ENCODE data around the gene F12. TPM values are rescaled to one million over a fixed set of nuclear protein-coding genes. Genes with fewer than 3 reads are reported as not detected.
A peak's percentile ranks its signal among the peaks of the same experiment; 100 is the strongest.

The F12 gene
- total and polyA plus RNA-seq, 2 donors (not counting 1 experiment from before 2014, with no cell fraction given), result 0.10 to 0.50 TPM

DNA sequence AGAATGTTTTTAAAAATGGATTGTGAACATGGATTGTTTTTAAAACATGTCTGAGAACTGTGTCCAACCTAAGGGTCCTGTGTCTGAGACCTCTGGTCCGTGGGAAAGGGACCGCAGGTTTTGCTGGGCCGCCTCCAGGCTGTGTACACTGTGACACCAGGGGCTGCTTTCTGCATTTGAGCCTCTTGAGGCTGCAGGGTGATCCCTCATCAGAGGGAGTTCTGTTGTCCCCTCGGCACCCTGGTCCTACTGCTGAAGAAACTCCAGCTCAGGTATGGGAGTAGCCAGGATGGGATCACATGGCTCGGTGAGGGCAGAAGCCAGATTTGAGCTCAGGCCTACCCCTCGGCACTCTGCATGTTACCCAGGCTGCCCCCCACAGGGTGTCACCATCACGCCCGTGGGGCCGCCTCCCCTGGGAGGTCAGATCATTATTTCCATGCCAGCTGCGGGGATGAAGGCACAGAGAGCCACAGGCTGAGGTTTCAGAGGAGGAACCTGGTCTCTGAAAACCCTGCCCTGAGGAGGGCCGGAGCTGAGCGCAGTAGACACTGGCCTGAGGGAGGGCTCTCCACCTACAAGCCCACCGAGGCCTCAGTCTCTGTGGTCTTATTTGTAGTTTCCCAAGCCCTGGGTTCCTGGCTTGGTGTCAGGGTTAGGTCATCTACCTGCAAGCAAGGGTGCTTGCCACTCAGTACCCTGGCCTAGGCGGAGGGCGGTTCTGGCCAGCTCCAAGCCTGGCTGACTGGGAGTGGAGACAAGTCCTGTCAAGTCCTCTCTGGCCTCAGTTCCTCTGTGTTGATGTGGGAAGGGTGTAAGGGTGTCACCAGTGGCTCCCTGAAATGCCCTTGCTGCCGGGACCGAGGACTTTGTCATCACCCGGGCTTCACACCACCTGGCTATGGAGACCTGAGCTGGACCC is 40.0 kb upstream of the F12 start:
- H4K20me1 ChIP-seq (ENCODE audit: control insufficient read depth, extremely low read depth, insufficient read depth, low read length), result no peaks in the 10 kb centered on the region
- no peaks in the 10 kb centered on the region for H3K36me3 ChIP-seq (ENCODE audit: control insufficient read depth, insufficient read depth, low read length)
- H3K4me2 ChIP-seq (ENCODE audit: extremely low read depth, insufficient read depth, low read length), result no peak overlapping the region
- H3K9me3 ChIP-seq (ENCODE audit: control insufficient read depth, insufficient read depth, low read depth, low read length), result no peaks in the 10 kb centered on the region
- no peak overlapping the region for H3K27ac ChIP-seq (ENCODE audit: insufficient read depth, low read length)
- no peak overlapping the region for H2AFZ ChIP-seq (ENCODE audit: low read length)
- no peak for DNase-seq (ENCODE audit: low read depth in 2 of 2)
- no peak overlapping the region for H3K9ac ChIP-seq (ENCODE audit: insufficient read depth, low read length)
- H3K27me3 ChIP-seq (ENCODE audit: control insufficient read depth, insufficient read depth, low read length), result no peaks in the 10 kb centered on the region
- peaks cover 15% of the 10 kb centered on the region for H3K4me1 ChIP-seq (ENCODE audit: control insufficient read depth, extremely low read depth, insufficient read depth, low read length)
- TF ChIP-seq CTCF (conservative IDR thresholded peaks at IDR 0.05 in 1 of 2, IDR thresholded peaks at IDR 0.05 in 1 of 2; ENCODE audit: low read depth in 1 of 2, low read length in 2 of 2) (no peak), EZH2 (IDR thresholded peaks at IDR 0.05; ENCODE audit: low read length, missing control alignments) (no peak)
- no peak overlapping the region for H3K4me3 ChIP-seq (replicated peaks in 1 of 4; ENCODE audit: control extremely low read depth in 1 of 4, insufficient read depth in 1 of 4, low read depth in 3 of 4, low read length in 4 of 4)
- no peaks in the 10 kb centered on the region for H3K79me2 ChIP-seq (ENCODE audit: control insufficient read depth, insufficient read depth, low read length)

DNA sequence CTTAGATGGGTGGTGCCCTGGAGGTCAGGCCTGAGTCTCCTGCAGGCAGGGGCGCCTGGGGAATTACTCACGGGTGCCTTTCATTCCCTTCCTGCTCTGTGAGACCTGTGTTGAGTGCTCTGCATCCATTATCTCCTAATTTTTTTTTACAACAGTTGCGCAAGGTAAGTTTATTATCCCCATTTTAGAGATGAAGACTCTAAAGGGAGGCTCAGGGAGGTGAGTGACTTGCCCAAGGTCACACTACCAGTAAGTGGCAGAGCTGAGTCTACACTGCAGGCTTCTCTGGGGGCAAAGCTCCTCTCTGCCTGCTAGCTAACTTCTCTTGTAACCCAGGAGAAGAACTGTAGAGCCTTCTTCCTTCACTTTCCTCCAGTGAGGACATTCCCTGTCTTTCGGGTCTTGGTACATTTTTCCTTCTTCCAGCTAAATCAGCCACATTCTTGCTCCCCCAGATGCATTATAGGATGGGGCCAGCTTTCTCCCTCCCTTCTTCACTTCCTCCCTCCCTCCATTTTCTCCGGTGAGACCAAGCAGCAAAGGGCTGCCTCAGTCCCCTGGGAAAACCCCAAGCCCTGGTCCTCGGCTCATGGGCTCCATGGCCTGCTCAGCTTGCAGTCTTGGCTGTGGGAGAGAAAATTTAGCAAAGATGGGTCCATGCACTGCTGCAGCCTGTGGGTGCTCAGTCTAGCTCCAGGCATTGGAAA is 39.0 kb upstream of the F12 start:
- H3K4me1 ChIP-seq (ENCODE audit: control insufficient read depth, extremely low read depth, insufficient read depth, low read length), result peaks cover 7% of the 10 kb centered on the region
- H3K9ac ChIP-seq (ENCODE audit: insufficient read depth, low read length), result no peak overlapping the region
- H3K27me3 ChIP-seq (ENCODE audit: control insufficient read depth, insufficient read depth, low read length), result no peaks in the 10 kb centered on the region
- no peaks in the 10 kb centered on the region for H3K79me2 ChIP-seq (ENCODE audit: control insufficient read depth, insufficient read depth, low read length)
- H2AFZ ChIP-seq (ENCODE audit: low read length), result no peak overlapping the region
- no peaks in the 10 kb centered on the region for H3K9me3 ChIP-seq (ENCODE audit: control insufficient read depth, insufficient read depth, low read depth, low read length)
- H3K36me3 ChIP-seq (ENCODE audit: control insufficient read depth, insufficient read depth, low read length), result no peaks in the 10 kb centered on the region
- no peak for TF ChIP-seq CTCF (conservative IDR thresholded peaks at IDR 0.05 in 1 of 2, IDR thresholded peaks at IDR 0.05 in 1 of 2; ENCODE audit: low read depth in 1 of 2, low read length in 2 of 2)
- no peak for TF ChIP-seq EZH2 (IDR thresholded peaks at IDR 0.05; ENCODE audit: low read length, missing control alignments)
- no peak overlapping the region for H3K27ac ChIP-seq (ENCODE audit: insufficient read depth, low read length)
- H3K4me2 ChIP-seq (ENCODE audit: extremely low read depth, insufficient read depth, low read length), result no peak overlapping the region
- DNase-seq (ENCODE audit: low read depth in 2 of 2), result no peak
- H4K20me1 ChIP-seq (ENCODE audit: control insufficient read depth, extremely low read depth, insufficient read depth, low read length), result no peaks in the 10 kb centered on the region
- no peak overlapping the region for H3K4me3 ChIP-seq (replicated peaks in 1 of 4; ENCODE audit: control extremely low read depth in 1 of 4, insufficient read depth in 1 of 4, low read depth in 3 of 4, low read length in 4 of 4)

- H4K20me1 ChIP-seq (ENCODE audit: control insufficient read depth, extremely low read depth, insufficient read depth, low read length), result no peaks in the 10 kb centered on the region
- H3K27me3 ChIP-seq (ENCODE audit: control insufficient read depth, insufficient read depth, low read length), result no peaks in the 10 kb centered on the region
- no peak overlapping the region for H2AFZ ChIP-seq (ENCODE audit: low read length)
- peak overlapping the region in 2 of 4 experiments; percentile 28 for H3K4me3 ChIP-seq (replicated peaks in 1 of 4; ENCODE audit: control extremely low read depth in 1 of 4, insufficient read depth in 1 of 4, low read depth in 3 of 4, low read length in 4 of 4)
- no peaks in the 10 kb centered on the region for H3K36me3 ChIP-seq (ENCODE audit: control insufficient read depth, insufficient read depth, low read length)
- no peak for TF ChIP-seq EZH2 (IDR thresholded peaks at IDR 0.05; ENCODE audit: low read length, missing control alignments)
- no peak for TF ChIP-seq CTCF (conservative IDR thresholded peaks at IDR 0.05 in 1 of 2, IDR thresholded peaks at IDR 0.05 in 1 of 2; ENCODE audit: low read depth in 1 of 2, low read length in 2 of 2)
- H3K4me1 ChIP-seq (ENCODE audit: control insufficient read depth, extremely low read depth, insufficient read depth, low read length), result peaks cover 7% of the 10 kb centered on the region
- no peaks in the 10 kb centered on the region for H3K79me2 ChIP-seq (ENCODE audit: control insufficient read depth, insufficient read depth, low read length)
- no peaks in the 10 kb centered on the region for H3K9me3 ChIP-seq (ENCODE audit: control insufficient read depth, insufficient read depth, low read depth, low read length)
- H3K9ac ChIP-seq (ENCODE audit: insufficient read depth, low read length), result no peak overlapping the region
- no peak overlapping the region for H3K27ac ChIP-seq (ENCODE audit: insufficient read depth, low read length)
- H3K4me2 ChIP-seq (ENCODE audit: extremely low read depth, insufficient read depth, low read length), result peak overlapping the region; percentile 65
- peak; percentile 73 to 81 for DNase-seq (ENCODE audit: low read depth in 2 of 2)
Measured at GRCh38 chr5:177447611-177448243, 38.4 kb upstream of the F12 start.

Measured in fibroblast of lung (primary cell).